T-helper 1 cell treated with Interleukin-12 subunit alpha and Interleukin-12 subunit beta and Interleukin-4 antibody, amounts not matched to agents 30 ng/mL and 1 ng/mL, for 36 hours (primary cell): ENCODE results near the gene MAPK8IP1. TPM values are rescaled to one million over a fixed set of nuclear protein-coding genes. Genes with fewer than 3 reads are reported as not detected.

Experiments
- intact Hi-C: fragments of 100-400 bp; cut with micrococcal nuclease; formaldehyde crosslinking; loops from one replicate; pipeline ENCODE4 v1.15.1; 2024
- total RNA-seq: library from RNA; stranded (reverse); gene quantifications from 2 replicates; pipeline ENCODE4 v1.2.3, GENCODE V29; 2022

The MAPK8IP1 gene
- total RNA-seq, 1 donor from 2014 or later = 0.96 TPM

DNA sequence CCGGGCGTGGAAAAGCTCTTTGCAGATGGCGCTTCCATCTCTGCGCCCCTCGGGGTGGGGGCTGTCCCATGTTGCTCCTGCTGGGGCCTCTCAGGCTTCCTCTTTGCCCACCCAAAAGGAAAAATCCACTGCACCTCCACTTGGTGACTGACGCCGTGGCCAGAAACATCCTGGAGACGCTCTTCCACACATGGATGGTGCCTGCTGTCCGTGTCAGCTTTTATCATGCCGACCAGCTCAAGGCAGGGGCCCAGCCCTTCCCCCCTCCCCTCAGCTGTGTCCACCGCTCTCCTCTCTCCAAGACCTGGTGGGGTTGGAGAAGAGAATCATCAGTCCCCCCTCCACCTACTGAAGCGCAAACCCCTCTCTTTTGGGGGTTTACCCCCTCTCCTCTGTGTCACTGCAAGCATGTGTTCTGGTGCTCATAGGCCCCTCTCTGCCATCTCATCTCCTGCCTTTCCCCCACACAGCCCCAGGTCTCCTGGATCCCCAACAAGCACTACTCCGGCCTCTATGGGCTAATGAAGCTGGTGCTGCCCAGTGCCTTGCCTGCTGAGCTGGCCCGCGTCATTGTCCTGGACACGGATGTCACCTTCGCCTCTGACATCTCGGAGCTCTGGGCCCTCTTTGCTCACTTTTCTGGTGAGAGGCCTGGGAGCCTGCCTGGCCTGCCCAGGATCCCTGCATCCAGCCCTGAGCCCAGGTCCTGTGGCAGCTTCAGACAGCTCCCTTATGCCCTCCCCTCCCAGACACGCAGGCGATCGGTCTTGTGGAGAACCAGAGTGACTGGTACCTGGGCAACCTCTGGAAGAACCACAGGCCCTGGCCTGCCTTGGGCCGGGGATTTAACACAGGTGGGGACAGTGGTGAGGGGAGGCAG is 38.8 kb downstream of the MAPK8IP1 start:
- intact Hi-C loops = no loop called here

DNA sequence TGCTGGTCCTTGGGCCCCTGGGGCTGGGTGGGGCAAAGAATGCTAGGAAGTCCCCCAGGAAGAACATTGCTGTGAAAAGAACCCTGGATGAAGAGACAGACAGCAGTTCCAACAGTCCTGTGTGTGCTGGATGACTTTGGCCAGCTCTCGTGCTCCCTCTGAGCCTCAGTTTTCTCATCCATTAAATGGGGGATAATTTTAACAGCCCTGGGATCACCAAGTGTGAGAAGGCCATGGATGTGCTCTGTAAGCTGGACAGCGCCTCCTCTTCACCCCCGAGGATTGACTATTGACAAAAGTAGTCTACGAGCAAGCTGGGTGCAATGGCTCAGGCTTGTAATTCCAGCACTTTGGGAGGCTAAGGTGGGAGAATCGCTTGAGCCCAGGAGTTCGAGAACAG is 39.5 kb downstream of the MAPK8IP1 start:
- intact Hi-C loops = no loop called here

DNA sequence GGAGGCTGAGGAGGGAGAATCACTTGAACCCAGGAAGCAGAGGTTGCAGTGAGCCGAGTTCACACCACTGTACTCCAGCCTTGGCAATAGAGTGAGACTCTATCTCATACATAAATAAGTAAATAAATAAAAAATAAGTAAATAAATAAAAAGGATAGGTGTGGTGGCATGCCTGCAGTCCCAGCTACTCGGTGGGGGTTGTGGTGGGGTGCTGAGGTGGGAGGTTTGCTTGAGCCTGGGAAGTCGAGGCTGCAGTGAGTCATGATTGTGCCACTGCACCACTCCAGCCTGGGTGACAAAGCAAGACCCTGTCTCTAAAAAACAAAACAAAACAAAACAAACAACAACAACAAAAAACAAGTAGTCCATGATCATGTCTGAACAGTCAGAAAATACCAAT is 40.1 kb downstream of the MAPK8IP1 start:
- intact Hi-C loops = no loop called here

DNA sequence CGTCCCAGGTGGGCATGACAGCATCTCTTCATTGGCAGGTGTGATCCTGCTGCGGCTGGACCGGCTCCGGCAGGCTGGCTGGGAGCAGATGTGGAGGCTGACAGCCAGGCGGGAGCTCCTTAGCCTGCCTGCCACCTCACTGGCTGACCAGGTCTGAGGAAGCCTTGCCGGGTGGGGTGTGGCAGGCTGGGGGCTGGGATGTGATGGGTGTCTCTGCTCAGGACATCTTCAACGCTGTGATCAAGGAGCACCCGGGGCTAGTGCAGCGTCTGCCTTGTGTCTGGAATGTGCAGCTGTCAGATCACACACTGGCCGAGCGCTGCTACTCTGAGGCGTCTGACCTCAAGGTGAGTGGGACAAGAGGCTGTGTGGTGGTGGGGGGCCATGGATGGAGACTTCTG is 40.5 kb downstream of the MAPK8IP1 start:
- intact Hi-C loops = no loop called here

DNA sequence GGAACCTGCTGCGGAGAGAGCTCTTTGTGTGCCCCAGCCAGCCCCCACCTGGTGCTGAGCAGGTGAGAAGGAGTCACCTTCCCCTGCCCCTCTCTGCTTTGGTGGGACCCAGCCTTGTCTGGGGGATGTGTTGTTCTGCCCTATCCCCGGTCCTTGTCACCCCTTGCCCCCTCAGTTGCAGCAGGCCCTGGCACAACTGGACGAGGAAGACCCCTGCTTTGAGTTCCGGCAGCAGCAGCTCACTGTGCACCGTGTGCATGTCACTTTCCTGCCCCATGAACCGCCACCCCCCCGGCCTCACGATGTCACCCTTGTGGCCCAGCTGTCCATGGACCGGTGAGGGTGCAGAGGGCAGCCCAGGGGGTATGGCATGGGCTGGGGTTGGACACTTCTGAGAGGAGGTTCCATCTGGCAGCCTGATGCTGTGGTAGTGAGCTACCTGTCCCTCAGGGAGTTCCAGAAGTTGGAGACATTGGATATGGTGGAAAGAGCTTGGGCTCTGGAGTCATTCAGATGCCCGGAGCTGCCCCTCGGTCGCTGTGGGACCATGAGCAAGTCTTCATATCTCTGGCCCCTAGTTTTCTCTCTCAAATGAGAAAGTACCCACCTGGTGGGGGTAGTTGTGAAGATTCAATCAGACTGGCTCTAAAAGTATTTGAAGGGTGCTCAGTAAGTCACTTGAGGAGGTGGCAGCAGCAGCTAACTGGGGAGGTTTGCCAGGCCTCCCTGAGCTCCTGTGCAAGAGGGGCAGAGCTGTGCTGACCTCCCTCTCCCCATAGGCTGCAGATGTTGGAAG is 41.3 kb downstream of the MAPK8IP1 start:
- intact Hi-C loops = no loop called here

DNA sequence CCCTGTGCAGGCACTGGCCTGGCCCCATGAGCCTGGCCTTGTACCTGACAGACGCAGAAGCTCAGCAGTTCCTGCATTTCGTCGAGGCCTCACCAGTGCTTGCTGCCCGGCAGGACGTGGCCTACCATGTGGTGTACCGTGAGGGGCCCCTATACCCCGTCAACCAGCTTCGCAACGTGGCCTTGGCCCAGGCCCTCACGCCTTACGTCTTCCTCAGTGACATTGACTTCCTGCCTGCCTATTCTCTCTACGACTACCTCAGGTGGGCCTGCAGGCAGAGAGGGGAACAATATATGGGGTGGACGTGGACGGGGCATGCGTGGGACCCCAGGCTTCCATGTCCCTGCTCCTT is 41.9 kb downstream of the MAPK8IP1 start:
- intact Hi-C loops = no loop called here

DNA sequence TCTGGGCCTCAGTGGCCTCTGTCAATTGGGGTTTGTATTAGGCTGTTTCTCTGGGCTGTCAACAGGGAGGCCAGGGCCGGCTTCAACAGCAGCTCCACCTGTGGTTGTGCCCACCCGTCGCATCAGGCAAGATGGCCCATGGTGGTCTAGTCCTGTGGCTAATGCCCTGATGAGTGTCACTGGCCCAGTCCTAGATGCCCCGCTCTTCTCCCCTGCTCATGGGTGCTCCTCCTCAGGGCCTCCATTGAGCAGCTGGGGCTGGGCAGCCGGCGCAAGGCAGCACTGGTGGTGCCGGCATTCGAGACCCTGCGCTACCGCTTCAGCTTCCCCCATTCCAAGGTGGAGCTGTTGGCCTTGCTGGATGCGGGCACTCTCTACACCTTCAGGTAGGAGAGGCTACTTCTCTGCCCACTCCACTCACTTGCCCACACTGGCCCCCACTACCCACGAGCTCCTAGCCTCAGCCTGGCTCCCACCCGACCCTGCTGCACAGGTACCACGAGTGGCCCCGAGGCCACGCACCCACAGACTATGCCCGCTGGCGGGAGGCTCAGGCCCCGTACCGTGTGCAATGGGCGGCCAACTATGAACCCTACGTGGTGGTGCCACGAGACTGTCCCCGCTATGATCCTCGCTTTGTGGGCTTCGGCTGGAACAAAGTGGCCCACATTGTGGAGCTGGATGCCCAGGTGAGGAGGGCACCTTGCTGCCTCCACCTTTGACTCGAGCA is 42.4 kb downstream of the MAPK8IP1 start:
- intact Hi-C loops = no loop called here

DNA sequence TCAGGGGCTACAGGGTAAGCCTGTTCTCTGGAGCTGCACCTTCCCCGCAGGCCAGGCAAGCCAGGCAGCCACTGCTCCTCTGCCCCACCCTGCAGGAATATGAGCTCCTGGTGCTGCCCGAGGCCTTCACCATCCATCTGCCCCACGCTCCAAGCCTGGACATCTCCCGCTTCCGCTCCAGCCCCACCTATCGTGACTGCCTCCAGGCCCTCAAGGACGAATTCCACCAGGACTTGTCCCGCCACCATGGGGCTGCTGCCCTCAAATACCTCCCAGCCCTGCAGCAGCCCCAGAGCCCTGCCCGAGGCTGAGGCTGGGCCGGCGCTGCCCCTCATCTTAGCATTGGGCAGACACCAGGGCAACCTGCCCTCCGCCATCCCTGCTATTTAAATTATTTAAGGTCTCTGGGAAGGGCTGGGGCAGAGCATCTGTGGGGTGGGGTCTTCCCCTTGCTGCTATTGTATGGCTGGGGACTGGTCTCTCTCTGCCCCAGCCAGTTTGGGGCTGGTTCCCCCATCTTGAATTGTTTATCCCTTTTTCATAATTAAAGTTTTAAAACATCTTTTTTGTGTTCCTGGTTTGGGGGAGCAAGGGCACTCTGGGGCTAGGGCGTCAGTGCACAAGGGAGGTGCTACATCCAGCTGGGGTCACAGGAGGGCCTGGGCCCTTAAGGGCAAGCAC is 43.2 kb downstream of the MAPK8IP1 start:
- intact Hi-C loops = no loop called here

DNA sequence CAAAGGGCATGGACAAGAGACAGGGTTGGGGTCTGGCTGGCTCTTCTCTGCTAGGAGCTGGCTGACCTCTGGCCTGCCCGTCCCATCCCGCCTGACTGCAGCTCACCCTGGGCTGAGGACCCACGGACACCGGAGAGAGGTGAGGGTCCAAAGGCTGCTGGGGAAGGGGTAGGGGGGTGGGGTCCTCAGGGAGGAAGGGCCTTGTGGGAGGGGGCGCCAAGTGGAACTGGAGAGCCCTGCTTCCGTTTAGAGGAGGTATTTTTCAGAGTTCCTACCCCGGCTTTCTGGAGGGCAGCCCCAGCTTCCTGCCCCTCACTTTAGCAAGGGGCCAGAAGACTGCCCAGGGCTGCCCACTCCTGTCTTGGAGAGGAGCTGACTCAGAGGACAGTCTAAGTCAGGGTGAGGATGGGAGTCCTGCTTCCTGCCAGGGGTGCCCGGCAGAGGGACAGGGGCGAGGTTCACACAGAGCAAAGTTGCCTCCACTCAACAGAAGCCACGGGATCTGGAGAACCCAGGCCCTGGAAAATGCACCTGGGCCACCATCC is 44.1 kb downstream of the MAPK8IP1 start:
- intact Hi-C loops = no loop called here

DNA sequence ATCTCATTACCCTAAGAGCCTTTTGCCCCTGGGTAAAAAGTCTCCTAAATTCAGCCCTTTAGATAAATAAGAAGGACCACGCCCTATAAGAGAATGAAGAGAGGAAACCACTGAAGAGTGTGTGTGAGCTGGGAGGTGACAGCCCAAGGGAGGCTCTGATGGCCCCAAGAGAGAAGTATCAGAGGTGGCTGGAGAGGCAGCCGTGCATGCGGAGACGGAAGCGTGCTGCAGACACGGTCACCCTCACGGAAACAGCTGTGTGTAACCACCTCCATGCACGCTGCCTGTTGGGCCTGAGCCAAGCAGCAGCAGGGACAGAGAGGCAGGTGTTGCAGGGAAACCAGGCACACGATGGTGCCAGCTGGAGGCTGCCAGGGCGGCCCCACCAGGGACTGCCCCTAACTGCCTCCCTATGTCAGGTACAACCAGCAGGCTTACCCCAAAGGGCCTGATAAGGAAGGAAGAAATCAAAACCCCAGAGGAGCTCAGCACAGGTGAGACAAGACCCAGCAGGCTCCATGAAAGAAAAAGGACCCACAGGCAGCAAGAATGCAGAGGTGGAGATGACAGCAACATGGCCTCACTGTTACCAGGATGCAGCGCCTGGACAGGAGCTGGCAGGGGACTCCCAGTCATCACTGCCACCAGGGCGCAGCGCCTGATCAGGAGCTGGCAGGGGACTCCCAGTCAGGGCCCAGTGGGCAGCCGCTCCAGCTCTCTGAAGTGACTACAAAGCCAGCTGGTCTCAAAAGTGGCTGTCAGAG is 44.8 kb downstream of the MAPK8IP1 start:
- intact Hi-C loops = no loop called here

DNA sequence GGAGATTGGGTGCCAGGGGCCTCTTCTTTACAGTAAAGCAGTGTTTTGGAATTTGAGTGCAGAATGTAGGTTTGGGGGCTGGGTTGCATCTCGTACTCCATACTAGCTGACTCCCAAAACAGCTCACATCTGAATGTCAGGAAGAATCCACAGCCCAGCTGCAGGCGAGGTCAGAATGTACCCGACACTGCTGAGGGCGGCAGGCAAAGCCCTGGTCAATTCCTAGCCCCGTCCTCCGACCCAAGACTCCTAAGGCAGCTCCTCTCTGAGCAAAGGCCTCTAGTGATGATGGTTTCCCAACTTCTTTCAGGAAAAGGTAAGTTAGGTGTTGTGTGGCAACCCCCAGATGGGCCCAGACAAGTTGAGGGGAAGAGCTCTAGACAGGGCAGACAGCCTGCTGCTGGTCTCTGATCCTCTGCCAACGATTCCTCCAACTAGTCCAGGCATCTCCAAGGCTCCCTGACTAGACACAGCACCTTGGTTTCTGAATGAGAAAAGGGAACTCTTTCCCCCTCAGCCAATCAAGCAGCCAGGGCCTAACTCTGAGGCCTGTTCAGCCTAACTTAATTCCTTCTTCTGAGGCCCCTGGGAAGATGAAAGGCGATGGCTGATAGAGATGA is 45.6 kb downstream of the MAPK8IP1 start:
- intact Hi-C loops = no loop called here

DNA sequence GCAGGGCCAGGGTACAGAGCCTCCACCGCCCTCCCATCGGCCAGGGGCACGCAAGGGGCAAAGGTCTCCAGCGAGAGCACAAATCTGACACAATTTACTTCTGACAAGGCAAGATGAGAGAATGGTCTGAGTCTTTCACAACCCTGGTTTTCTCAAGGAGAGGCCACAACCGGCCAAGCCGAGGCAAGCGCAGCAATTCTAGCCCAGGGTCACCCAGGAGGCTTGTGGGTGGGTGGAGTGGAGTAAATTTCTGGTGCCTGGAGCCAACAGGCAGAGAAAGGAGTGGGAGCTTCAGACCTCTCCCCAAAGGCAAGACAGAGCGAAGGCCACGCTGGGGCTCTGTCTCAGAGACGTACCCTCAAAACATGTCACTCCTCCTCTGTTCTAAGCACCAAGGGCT is 46.3 kb downstream of the MAPK8IP1 start:
- intact Hi-C loops = no loop called here

DNA sequence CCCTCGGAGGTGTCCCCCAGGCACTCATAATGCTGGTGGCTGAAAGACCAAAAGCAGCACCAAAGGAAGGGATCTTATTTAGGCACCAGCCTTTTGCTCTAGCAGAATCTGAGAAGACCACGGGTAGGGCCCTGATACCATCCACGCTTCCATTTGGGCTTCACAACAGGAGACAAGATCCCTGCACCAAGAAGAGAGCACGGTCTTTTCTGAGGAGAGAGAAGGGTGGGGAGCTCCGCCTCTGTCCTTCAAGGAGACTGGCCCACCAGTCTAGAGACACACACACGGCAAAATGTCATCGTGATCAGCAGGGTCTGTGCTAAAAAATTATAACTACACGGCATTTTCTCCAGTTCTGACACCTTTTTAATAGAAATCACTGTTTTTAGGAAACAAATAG is 46.8 kb downstream of the MAPK8IP1 start:
- intact Hi-C loops = no loop called here

DNA sequence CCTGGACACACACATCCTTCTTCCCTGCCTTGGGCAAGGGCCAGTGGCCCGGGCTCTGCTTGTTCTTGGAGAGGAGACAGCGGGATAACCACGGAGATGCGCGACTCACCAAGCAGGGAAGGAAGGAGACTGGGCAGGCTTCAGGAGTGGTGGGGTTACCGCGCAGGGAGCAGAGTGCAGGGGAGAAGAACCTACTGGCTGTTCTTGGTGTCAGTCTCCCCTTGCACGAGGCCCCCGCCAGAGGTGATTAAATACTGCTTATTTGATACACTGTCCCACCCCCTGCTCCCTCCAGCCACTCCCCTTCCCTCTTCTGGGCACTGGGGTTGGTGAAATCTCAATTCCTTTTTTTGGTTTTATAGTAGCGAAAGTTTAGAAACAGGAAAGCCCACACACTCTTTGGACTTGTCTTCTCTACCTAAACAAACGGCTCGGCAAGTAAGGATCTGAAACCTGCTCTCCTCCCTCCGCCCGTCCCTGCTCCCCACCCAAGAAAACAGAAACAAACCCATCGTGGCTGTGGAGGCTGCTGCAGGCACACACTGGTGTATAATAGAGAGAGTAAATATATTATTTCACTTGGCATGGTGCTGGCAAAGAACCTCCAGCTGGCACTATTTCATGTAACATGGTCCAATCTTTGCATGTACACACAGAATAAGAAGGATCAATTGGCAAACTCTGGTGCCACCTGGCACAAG is 47.8 kb downstream of the MAPK8IP1 start:
- intact Hi-C loops = no loop called here

DNA sequence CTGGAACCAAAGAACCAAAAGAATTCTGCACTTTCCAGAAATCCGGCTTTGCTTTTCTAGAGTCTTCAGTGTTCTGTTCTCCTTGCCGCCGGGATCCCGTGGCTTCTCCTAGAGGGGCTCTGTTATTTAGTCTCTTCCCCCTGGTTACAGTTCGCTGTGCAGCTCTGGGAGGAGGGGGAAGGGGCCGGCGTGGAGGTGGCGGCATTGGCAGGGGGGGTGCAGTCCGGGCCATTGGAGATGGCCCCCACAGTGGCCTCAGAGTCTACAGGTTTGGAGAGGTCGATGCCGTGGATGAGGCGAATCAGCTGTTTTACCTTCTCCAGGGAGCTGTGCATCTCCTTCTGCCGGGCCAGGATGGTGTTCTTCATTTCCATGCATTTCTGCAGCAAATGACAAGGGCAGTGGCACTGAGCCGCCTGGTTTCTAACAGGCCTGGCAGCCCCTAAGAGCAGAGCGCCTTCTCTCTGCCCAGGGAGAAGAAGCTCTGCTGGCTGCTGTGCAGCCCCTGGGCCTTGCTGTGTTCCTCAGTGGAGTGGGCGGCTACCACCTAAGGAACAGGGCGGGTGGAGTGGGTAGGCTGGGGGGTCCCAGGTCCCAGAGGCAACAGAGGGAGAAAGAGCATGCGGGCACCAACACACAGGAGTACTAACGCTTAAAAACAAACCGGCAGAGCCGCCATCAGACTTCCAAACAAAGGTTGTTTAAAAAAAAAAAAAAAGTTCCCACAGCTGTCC is 48.6 kb downstream of the MAPK8IP1 start:
- intact Hi-C loops = no loop called here

DNA sequence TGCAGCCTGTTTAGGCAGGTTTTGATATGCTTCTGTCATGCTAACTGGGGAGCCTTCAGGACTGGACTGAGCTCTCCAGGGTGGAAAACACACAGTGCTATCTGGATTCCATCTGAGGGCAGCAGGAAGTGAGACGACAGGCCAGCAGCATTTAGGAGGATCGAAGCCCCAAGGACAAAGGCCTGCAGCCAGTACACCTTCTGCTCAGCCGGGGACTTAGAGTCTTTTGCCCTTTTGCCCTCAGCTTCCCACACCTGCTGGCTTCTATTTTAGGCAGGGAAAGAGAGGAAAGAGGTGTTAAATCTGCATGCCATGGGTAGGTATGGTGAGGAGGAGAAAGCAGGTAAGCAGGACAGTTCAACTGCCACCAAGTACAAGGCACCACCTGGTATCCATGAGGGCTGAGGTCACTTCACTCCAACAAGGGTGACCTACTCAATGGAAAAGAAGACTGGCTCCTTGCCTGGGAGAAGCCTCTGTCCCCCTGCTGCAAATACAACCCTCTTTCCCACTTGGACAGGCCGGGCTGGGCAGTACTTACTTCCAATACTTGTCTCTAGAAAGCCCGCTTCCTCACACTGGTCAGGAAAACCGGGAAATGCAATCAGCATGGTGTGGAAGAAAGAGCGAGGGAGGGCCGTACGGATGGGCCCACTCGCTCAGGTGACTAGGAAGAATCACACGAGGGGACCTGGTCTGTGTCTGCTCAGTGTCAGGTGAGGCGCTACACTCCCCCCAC is 49.3 kb downstream of the MAPK8IP1 start:
- intact Hi-C loops = no loop called here

DNA sequence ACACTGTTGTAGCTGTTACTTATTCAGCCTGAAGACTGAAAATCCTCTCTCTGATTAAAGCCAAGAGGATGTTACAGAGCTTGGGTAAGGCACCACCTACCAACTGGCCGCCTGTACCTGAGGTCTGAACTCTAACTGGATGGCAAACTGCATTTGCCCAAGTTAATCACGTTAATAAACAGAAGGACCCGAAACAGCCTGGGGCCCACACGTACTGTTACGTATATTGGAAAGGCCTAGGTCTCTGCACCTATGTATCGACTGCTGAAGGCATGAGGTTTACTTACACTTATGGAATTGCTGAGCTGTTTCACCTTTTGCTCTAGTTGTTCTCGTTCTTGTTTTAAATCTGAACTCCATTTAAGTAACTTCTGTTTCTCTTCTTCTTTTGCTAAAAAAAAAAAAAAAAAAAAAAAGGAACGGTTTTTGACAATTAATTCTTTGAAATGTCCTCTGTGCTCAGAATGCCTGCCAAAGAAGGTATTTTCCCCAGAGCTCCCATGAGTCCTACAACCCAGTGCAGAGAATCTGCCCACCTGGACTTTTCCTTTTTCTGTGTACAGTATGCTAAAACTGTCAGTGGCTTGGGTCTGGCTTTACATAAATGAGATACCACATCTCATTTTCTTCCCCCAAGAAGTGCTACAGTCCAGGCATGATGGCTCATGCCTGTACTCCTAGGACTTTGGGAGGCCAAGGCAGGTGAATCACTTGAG is 50.1 kb downstream of the MAPK8IP1 start:
- intact Hi-C loops = no loop called here
